Measurements from ENCODE around the gene UGT8.

The UGT8 gene

GRCh38 chr4:114673306-114673705 lies 74.7 kb downstream of the UGT8 start:
- Histone ChIP-seq H3K27ac (ENCODE audit: low read depth, low read length, poor library complexity, severe bottlenecking) (no peak overlapping the region), H2AFZ (ENCODE audit: low read length) (no peak overlapping the region), H3K9ac (ENCODE audit: low read length) (no peak overlapping the region), H3F3A (ENCODE audit: insufficient read depth, low read length) (no peaks in the 10 kb centered on the region), H3K4me3 (ENCODE audit: low read depth, low read length, poor library complexity, severe bottlenecking) (no peak overlapping the region), H3K4me2 (ENCODE audit: low read length) (no peak overlapping the region), H3K9me3 (ENCODE audit: low read length) (no peaks in the 10 kb centered on the region), H4K20me1 (ENCODE audit: insufficient read depth, low read length) (no peaks in the 10 kb centered on the region), H3K4me1 (ENCODE audit: insufficient read depth, low read length, severe bottlenecking) (no peaks in the 10 kb centered on the region), H3K36me3 (ENCODE audit: insufficient read depth, low read length) (peaks cover 19% of the 10 kb centered on the region), H3K9me2 (ENCODE audit: low read depth, low read length) (no peaks in the 10 kb centered on the region), H3K27me3 (ENCODE audit: insufficient read depth, low read length) (no peaks in the 10 kb centered on the region), H3K79me2 (ENCODE audit: insufficient read depth, low read length) (no peaks in the 10 kb centered on the region)
- TF ChIP-seq EZH2 (IDR thresholded peaks at IDR 0.05; ENCODE audit: borderline replicate concordance, low read length): no peak
- no peak for TF ChIP-seq CTCF (IDR thresholded peaks at IDR 0.05; ENCODE audit: low read length)

GRCh38 chr4:114674080-114674479 lies 75.5 kb downstream of the UGT8 start:
- Histone ChIP-seq H3K4me3 (ENCODE audit: low read depth, low read length, poor library complexity, severe bottlenecking) (no peak overlapping the region), H3K9me2 (ENCODE audit: low read depth, low read length) (no peaks in the 10 kb centered on the region), H3K27ac (ENCODE audit: low read depth, low read length, poor library complexity, severe bottlenecking) (no peak overlapping the region), H3K4me2 (ENCODE audit: low read length) (no peak overlapping the region), H4K20me1 (ENCODE audit: insufficient read depth, low read length) (no peaks in the 10 kb centered on the region), H2AFZ (ENCODE audit: low read length) (no peak overlapping the region), H3F3A (ENCODE audit: insufficient read depth, low read length) (no peaks in the 10 kb centered on the region), H3K4me1 (ENCODE audit: insufficient read depth, low read length, severe bottlenecking) (no peaks in the 10 kb centered on the region), H3K9me3 (ENCODE audit: low read length) (no peaks in the 10 kb centered on the region), H3K9ac (ENCODE audit: low read length) (no peak overlapping the region), H3K27me3 (ENCODE audit: insufficient read depth, low read length) (no peaks in the 10 kb centered on the region), H3K79me2 (ENCODE audit: insufficient read depth, low read length) (no peaks in the 10 kb centered on the region), H3K36me3 (ENCODE audit: insufficient read depth, low read length) (peaks cover 11% of the 10 kb centered on the region; the same call in 1 of the 2 replicates)
- no peak for TF ChIP-seq EZH2 (IDR thresholded peaks at IDR 0.05; ENCODE audit: borderline replicate concordance, low read length)
- no peak for TF ChIP-seq CTCF (IDR thresholded peaks at IDR 0.05; ENCODE audit: low read length)

- no peak overlapping the region for H3K27ac ChIP-seq (ENCODE audit: low read depth, low read length, poor library complexity, severe bottlenecking)
- no peaks in the 10 kb centered on the region for H3K36me3 ChIP-seq (ENCODE audit: insufficient read depth, low read length)
- H2AFZ ChIP-seq (ENCODE audit: low read length): no peak overlapping the region
- no peaks in the 10 kb centered on the region for H3K4me1 ChIP-seq (ENCODE audit: insufficient read depth, low read length, severe bottlenecking)
- H3K9me3 ChIP-seq (ENCODE audit: low read length): no peaks in the 10 kb centered on the region
- H3K4me2 ChIP-seq (ENCODE audit: low read length): no peak overlapping the region
- H3K9ac ChIP-seq (ENCODE audit: low read length): no peak overlapping the region
- no peaks in the 10 kb centered on the region for H4K20me1 ChIP-seq (ENCODE audit: insufficient read depth, low read length)
- TF ChIP-seq CTCF (IDR thresholded peaks at IDR 0.05; ENCODE audit: low read length): no peak
- TF ChIP-seq EZH2 (IDR thresholded peaks at IDR 0.05; ENCODE audit: borderline replicate concordance, low read length): no peak
- H3F3A ChIP-seq (ENCODE audit: insufficient read depth, low read length): no peaks in the 10 kb centered on the region
- H3K9me2 ChIP-seq (ENCODE audit: low read depth, low read length): no peaks in the 10 kb centered on the region
- no peaks in the 10 kb centered on the region for H3K79me2 ChIP-seq (ENCODE audit: insufficient read depth, low read length)
- no peak overlapping the region for H3K4me3 ChIP-seq (ENCODE audit: low read depth, low read length, poor library complexity, severe bottlenecking)
- no peaks in the 10 kb centered on the region for H3K27me3 ChIP-seq (ENCODE audit: insufficient read depth, low read length)
Observed at GRCh38 chr4:114677346-114677979, 78.9 kb downstream of the UGT8 start.
